Muscle of leg (tissue), 16 donors: ENCODE measurements around the gene ICOSLG. TPM values are rescaled to one million over a fixed set of nuclear protein-coding genes. Genes with fewer than 3 reads are reported as not detected.
"Not testable (repeated sequence)": the region's sequence is repeated elsewhere in the genome, so short reads cannot be mapped to it uniquely, and the experiment has no call there.

Experiments
- DNase-seq: peaks from one replicate; pipeline ENCODE4 v3.0.0; 2013
- H3K27ac ChIP-seq: one replicate; pipeline ENCODE4 v1.5.1; 2013; ENCODE audit warnings: mild to moderate bottlenecking, low read length, control low read depth
- H3K27me3 ChIP-seq: one replicate; pipeline ENCODE4 v1.6.1; 2013; ENCODE audit warnings: low read length; ENCODE audit not compliant: control insufficient read depth, insufficient read depth
- H3K36me3 ChIP-seq: one replicate; pipeline ENCODE4 v1.6.1; 2013; ENCODE audit warnings: low read length; ENCODE audit not compliant: control insufficient read depth, insufficient read depth
- H3K4me1 ChIP-seq: one replicate; pipeline ENCODE4 v1.6.1; 2013; ENCODE audit warnings: low read length; ENCODE audit not compliant: control insufficient read depth, insufficient read depth
- H3K4me3 ChIP-seq: one replicate; pipeline ENCODE4 v1.5.1; 2013; ENCODE audit warnings: low read length, control low read depth
- H3K9me3 ChIP-seq: replicated peaks from 2 replicates; pipeline ENCODE4 v1.6.1; 2013; ENCODE audit warnings: low read depth, low read length; ENCODE audit not compliant: control insufficient read depth
- WGBS: methylation state at CpG from one replicate; pipeline ENCODE4 v1.1.5; 2013; ENCODE audit warnings: missing lambda C conversion rate; ENCODE audit not compliant: insufficient coverage; 5-methylcytosine and 5-hydroxymethylcytosine counted together
- long read RNA-seq, 11 donors: transcript quantifications; one replicate each; lab custom pipeline, GENCODE V29; 2026
- polyA plus RNA-seq, 8 donors: library from polyadenylated mRNA; unstranded; fragments of 120-200 nt; gene quantifications; one replicate each; pipeline versions ENCODE4 v1.2.1 to v1.2.3, GENCODE V29; 2013; ENCODE audit warnings: inconsistent platforms in 1 of 8, low replicate concordance in 1 of 8; ENCODE audit not compliant: insufficient read length in 8 of 8, insufficient read depth in 1 of 8
- total RNA-seq: library from RNA; stranded (reverse); fragments of 120-200 nt; gene quantifications from one replicate; pipeline ENCODE4 v1.2.4, GENCODE V29; 2013

The ICOSLG gene
- 1.9 TPM for total RNA-seq
- 10 to 100 TPM in 2 of 8 donors, 1 to 10 TPM in 6; 4.9 to 10.8 (median 8.4) TPM for polyA plus RNA-seq
- long read RNA-seq, donor 1 = 0 reads
- long read RNA-seq, donor 2 = 0 reads
- long read RNA-seq, donor 3, full-length matches to known transcripts = 3 of 3 reads
- long read RNA-seq, donor 3, partial matches to known transcripts = 0 of 3 reads
- long read RNA-seq, donor 3, other reads (novel, unspliced or antisense) = 0 of 3 reads
- long read RNA-seq, donor 4, full-length matches to known transcripts = 3 of 3 reads
- long read RNA-seq, donor 4, partial matches to known transcripts = 0 of 3 reads
- long read RNA-seq, donor 4, other reads (novel, unspliced or antisense) = 0 of 3 reads
- long read RNA-seq, donor 5 = 0 reads
- long read RNA-seq, donor 6 = 0 reads
- long read RNA-seq, donor 7 = 0 reads
- long read RNA-seq, donor 8 = 0 reads
- long read RNA-seq, donor 9 = 0 reads
- long read RNA-seq, donor 10, full-length matches to known transcripts = 1 of 1 reads
- long read RNA-seq, donor 10, partial matches to known transcripts = 0 of 1 reads
- long read RNA-seq, donor 10, other reads (novel, unspliced or antisense) = 0 of 1 reads
- long read RNA-seq, donor 11, full-length matches to known transcripts = 1 of 1 reads
- long read RNA-seq, donor 11, partial matches to known transcripts = 0 of 1 reads
- long read RNA-seq, donor 11, other reads (novel, unspliced or antisense) = 0 of 1 reads

GRCh38 chr21:44240842-44241241, at the start of gene ICOSLG:
Gene ICOSLG (minus strand): TSS chr21:44240943. CDS start chr21:44240817, 126 bp downstream.
- H3K4me3 ChIP-seq = not testable (repeated sequence)

GRCh38 chr21:44289381-44290010, 48.8 kb upstream of the ICOSLG start:
- Histone ChIP-seq H3K36me3 (no peaks in the 10 kb centered on the region), H3K4me1 (peaks cover 14% of the 10 kb centered on the region), H3K27me3 (peaks cover 35% of the 10 kb centered on the region), H3K4me3 (no peak overlapping the region), H3K27ac (no peak overlapping the region), H3K9me3 (no peaks in the 10 kb centered on the region)
- DNase-seq = no peak
- 80% methylated on average over 21 of the region's 24 CpGs for WGBS

More at GRCh38 chr21:44240842-44241241, at the start of gene ICOSLG:
- not testable (repeated sequence) for H3K27me3 ChIP-seq, DNase-seq, H3K9me3 ChIP-seq, H3K36me3 ChIP-seq, H3K4me1 ChIP-seq, H3K27ac ChIP-seq
- no CpG with 5 or more reads among the region's 53 CpGs for WGBS

GRCh38 chr21:44288251-44289110, 47.7 kb upstream of the ICOSLG start:
- H3K27ac ChIP-seq = no peak overlapping the region
- DNase-seq = no peak
- no peak overlapping the region for H3K4me3 ChIP-seq
- peaks cover 35% of the 10 kb centered on the region for H3K27me3 ChIP-seq
- 87% methylated on average over 19 of the region's 23 CpGs for WGBS
- no peaks in the 10 kb centered on the region for H3K9me3 ChIP-seq
- H3K36me3 ChIP-seq = no peaks in the 10 kb centered on the region
- peaks cover 18% of the 10 kb centered on the region for H3K4me1 ChIP-seq

- Histone ChIP-seq H3K27me3 (peaks cover 29% of the 10 kb centered on the region), H3K4me3 (no peak overlapping the region), H3K27ac (no peak overlapping the region), H3K9me3 (no peaks in the 10 kb centered on the region), H3K4me1 (peaks cover 18% of the 10 kb centered on the region), H3K36me3 (no peaks in the 10 kb centered on the region)
- 50% methylated on average over 22 of the region's 31 CpGs for WGBS
- DNase-seq = no peak
Observed at GRCh38 chr21:44286716-44287632, 46.2 kb upstream of the ICOSLG start.

- H3K27me3 ChIP-seq = peaks cover 29% of the 10 kb centered on the region
- H3K9me3 ChIP-seq = no peaks in the 10 kb centered on the region
- WGBS = 46% methylated on average over 15 of the region's 21 CpGs
- no peak overlapping the region for H3K27ac ChIP-seq
- H3K36me3 ChIP-seq = no peaks in the 10 kb centered on the region
- no peak overlapping the region for H3K4me3 ChIP-seq
- peaks cover 17% of the 10 kb centered on the region for H3K4me1 ChIP-seq
- no peak for DNase-seq
Observed at GRCh38 chr21:44286086-44286715, 45.5 kb upstream of the ICOSLG start.

- no peak for DNase-seq
- WGBS = 20% methylated on average over 55 of the region's 56 CpGs
- peaks cover 29% of the 10 kb centered on the region for H3K27me3 ChIP-seq
- H3K4me3 ChIP-seq = no peak within 1 kb of the TSS
- peaks cover 15% of the 10 kb centered on the region for H3K4me1 ChIP-seq
- no peaks in the 10 kb centered on the region for H3K36me3 ChIP-seq
- no peak within 1 kb of the TSS for H3K27ac ChIP-seq
- H3K9me3 ChIP-seq = no peaks in the 10 kb centered on the region
Observed at GRCh38 chr21:44285138-44285992, 44.6 kb upstream of the ICOSLG start, which contains the start of gene AIRE. Gene AIRE (plus strand): TSS chr21:44285876. CDS start chr21:44286007, 131 bp downstream.

GRCh38 chr21:44283948-44284347, 43.2 kb upstream of the ICOSLG start:
- no peak overlapping the region for H3K4me3 ChIP-seq
- H3K4me1 ChIP-seq = peaks cover 21% of the 10 kb centered on the region
- no peak overlapping the region for H3K27ac ChIP-seq
- no peak for DNase-seq
- H3K36me3 ChIP-seq = no peaks in the 10 kb centered on the region
- no peaks in the 10 kb centered on the region for H3K9me3 ChIP-seq
- peaks cover 29% of the 10 kb centered on the region for H3K27me3 ChIP-seq
- 44% methylated on average over 6 of the region's 11 CpGs for WGBS

GRCh38 chr21:44283211-44283785, 42.6 kb upstream of the ICOSLG start:
- peaks cover 29% of the 10 kb centered on the region for H3K27me3 ChIP-seq
- not testable (repeated sequence) for DNase-seq, H3K27ac ChIP-seq, H3K9me3 ChIP-seq, H3K4me3 ChIP-seq, H3K36me3 ChIP-seq
- H3K4me1 ChIP-seq = peaks cover 21% of the 10 kb centered on the region
- 15% methylated on average over 2 of the region's 11 CpGs for WGBS
